ENCODE measurements around the gene ATP6V0A1. TPM values are rescaled to one million over a fixed set of nuclear protein-coding genes. Genes with fewer than 3 reads are reported as not detected.

ATP6V0A1 gene
- total and polyA plus RNA-seq, 2 donors (not counting 3 experiments of a cell fraction or from before 2014, with no cell fraction given): 37.3 to 49.2 TPM

DNA sequence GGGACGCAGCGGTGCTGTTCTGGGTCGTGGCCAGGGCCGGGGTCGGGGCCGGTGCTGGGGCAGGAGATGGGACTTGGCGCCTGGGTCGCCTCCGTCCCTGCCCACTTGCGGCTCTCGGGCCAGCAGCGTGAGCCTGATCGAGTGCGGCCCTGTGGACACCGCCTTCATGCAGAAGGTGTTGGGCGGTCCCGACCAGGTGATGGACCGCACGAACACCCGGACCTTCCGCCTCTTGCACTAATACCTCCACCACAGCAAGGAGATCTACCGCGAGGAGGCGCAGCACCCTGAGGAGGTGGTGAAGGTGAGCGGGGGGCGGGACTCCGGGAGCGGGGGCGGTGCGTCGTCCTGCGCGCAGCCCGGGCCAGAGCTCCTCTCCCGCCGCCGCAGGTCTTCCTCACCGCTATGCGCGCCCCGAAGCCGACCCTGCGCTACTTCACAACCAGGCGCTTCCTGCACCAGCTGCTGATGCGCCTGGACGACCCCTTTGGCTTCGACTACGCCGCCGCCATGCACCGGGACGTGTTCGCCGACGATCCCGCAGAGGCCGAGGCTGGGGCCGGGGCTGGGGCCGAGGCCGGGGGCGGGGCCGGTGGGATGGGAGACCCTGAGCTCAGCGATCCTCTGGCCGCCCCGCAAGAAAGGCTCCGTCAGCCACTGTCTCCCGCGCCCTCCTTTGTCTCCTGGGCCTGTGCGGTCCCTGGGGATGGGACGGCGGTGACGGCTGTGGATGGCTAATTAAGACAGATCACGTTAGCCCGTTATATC is 89.6 kb downstream of the ATP6V0A1 start:
- DNase-seq (ENCODE audit: low read depth, low spot score) (peak; percentile 52), FAIRE-seq (peak; percentile 76)
- no peaks in the 10 kb centered on the region for H3K4me1 ChIP-seq (ENCODE audit: control insufficient read depth, extremely low read depth, insufficient read depth, low read length)
- peak overlapping the region in 2 of 3 experiments; percentile 6 to 45 for H3K4me3 ChIP-seq (replicated peaks in 1 of 3; ENCODE audit: insufficient read depth in 1 of 3, low read depth in 1 of 3, low read length in 3 of 3)
- no peaks in the 10 kb centered on the region for H3K9me3 ChIP-seq (replicated peaks; ENCODE audit: control insufficient read depth, insufficient read depth, low read length)
- no peak overlapping the region for H3K27ac ChIP-seq (ENCODE audit: insufficient read depth, low read depth, low read length)
- BruUV-seq (replicated peaks): no TSS peak
- no peaks in the 10 kb centered on the region for H3K27me3 ChIP-seq (ENCODE audit: control insufficient read depth in 2 of 2, insufficient read depth in 2 of 2, low read length in 2 of 2)
- H3K9me1 ChIP-seq (replicated peaks; ENCODE audit: control insufficient read depth, extremely low read depth, insufficient read depth, low read length): no peaks in the 10 kb centered on the region
- POLR2A ChIA-PET: interaction anchor here (0.7 kb wide), 1 partner anchor 29 kb away, joined by 3 read pairs; the partner anchor contains the start of gene PSMC3IP
- H3K79me2 ChIP-seq (ENCODE audit: control insufficient read depth, insufficient read depth, low read length): peaks cover 2% of the 10 kb centered on the region
- CTCF ChIA-PET: interaction anchor here (0.8 to 1.3 kb wide), 8 partner anchors 10 to 326 kb away, joined by 3 to 5 read pairs (median 4); partner anchors contain the start of gene NAGLU
- dilution Hi-C loops (cut with MboI; ENCODE audit: extremely low pct_ligation_motif_present, low sequenced_read_pairs) (no loop called here), intact Hi-C loops (cut with micrococcal nuclease) (no loop called here)
- H4K20me1 ChIP-seq (replicated peaks; ENCODE audit: control insufficient read depth, extremely low read depth, insufficient read depth, low read length): no peaks in the 10 kb centered on the region
- TF ChIP-seq JUN (IDR thresholded peaks at IDR 0.05; ENCODE audit: borderline replicate concordance, insufficient read depth, insufficient read length, low read depth) (no peak), EZH2 (IDR thresholded peaks at IDR 0.05; ENCODE audit: borderline replicate concordance, low read depth, low read length, severe bottlenecking) (peak; percentile 50), FOS (IDR thresholded peaks at IDR 0.05; ENCODE audit: borderline replicate concordance, insufficient read depth, low read length) (no peak), CTCF (IDR thresholded peaks at IDR 0.05; ENCODE audit: extremely low read depth in 1 of 2, insufficient read depth in 1 of 2, low read depth in 1 of 2, low read length in 2 of 2) (peak; percentile 24 to 58), POLR2A (IDR thresholded peaks at IDR 0.05; ENCODE audit: low read depth, low read length) (peak; percentile 42)
- H3K4me2 ChIP-seq (ENCODE audit: insufficient read depth, low read length): peak overlapping the region; percentile 42
- no peak overlapping the region for H3K9ac ChIP-seq (replicated peaks; ENCODE audit: extremely low read depth, insufficient read depth, low read length)
- H3K36me3 ChIP-seq (ENCODE audit: control insufficient read depth in 2 of 2, extremely low read depth in 1 of 2, insufficient read depth in 2 of 2, low read length in 2 of 2): peaks cover 0 to 2% of the 10 kb centered on the region in 2 experiments
- H2AFZ ChIP-seq (ENCODE audit: low read depth, low read length): peak overlapping the region; percentile 66

Data from endothelial cell of umbilical vein (primary cell).